Caco-2 (cell line): Measurements from ENCODE around the gene TFEB. TPM values are rescaled to one million over a fixed set of nuclear protein-coding genes. Genes with fewer than 3 reads are reported as not detected.

Source experiments
- BruUV-seq: library from RNA; stranded (reverse); fragments of 400-500 nt; replicated peaks from 2 replicates; lab custom pipeline; 2021; lab: Mats Ljungman, UMichigan
- CTCF ChIA-PET: fragments of 300-600 bp; sonication (Branson Sonifier 250); formaldehyde crosslinking; loops from one replicate; lab custom pipeline; 2022; ENCODE audit warnings: antibody characterized with exemption; lab: Charles Lee
- POLR2A ChIA-PET: fragments of 300-600 bp; sonication (Branson Sonifier 250); formaldehyde crosslinking; loops from one replicate; lab custom pipeline; 2022; ENCODE audit warnings: antibody characterized with exemption; lab: Charles Lee
- DNase-seq, 2 experiments: peaks; one replicate each; pipeline versions ENCODE4 v3.0.0 to v3.0.0-alpha.2; 2020 to 2022
- H3K27me3 ChIP-seq: replicated peaks from 2 replicates; pipeline ENCODE4 v1.6.0; 2011; ENCODE audit warnings: low read length; ENCODE audit not compliant: control insufficient read depth, insufficient read depth
- H3K36me3 ChIP-seq: 2 replicates; pipeline ENCODE4 v1.5.1; 2011; ENCODE audit warnings: low read length; ENCODE audit not compliant: control insufficient read depth, insufficient read depth
- H3K4me1 ChIP-seq: fragments of 250-450 bp; sonication (Bioruptor Pico); 2 replicates; pipeline ENCODE4 v1.5.1; 2020; ENCODE audit warnings: mild to moderate bottlenecking
- H3K4me3 ChIP-seq: 2 replicates; pipeline ENCODE4 v1.5.1; 2011; ENCODE audit warnings: low read depth, mild to moderate bottlenecking, control low read depth, low read length
- H3K9me3 ChIP-seq: fragments of 250-450 bp; sonication (Bioruptor Pico); 2 replicates; pipeline ENCODE4 v1.5.1; 2020; ENCODE audit warnings: mild to moderate bottlenecking, moderate library complexity
- H3K27ac Mint-ChIP-seq: one replicate; pipeline ENCODE4 v1.8.0; 2022; ENCODE audit warnings: mixed read lengths; ENCODE audit not compliant: unreplicated experiment
- H3K27me3 Mint-ChIP-seq: one replicate; pipeline ENCODE4 v1.8.0; 2022; ENCODE audit warnings: mixed read lengths; ENCODE audit not compliant: insufficient read depth, unreplicated experiment
- H3K36me3 Mint-ChIP-seq: one replicate; pipeline ENCODE4 v1.8.0; 2022; ENCODE audit warnings: mild to moderate bottlenecking, mixed read lengths; ENCODE audit not compliant: insufficient read depth, unreplicated experiment
- H3K4me1 Mint-ChIP-seq: one replicate; pipeline ENCODE4 v1.8.0; 2022; ENCODE audit warnings: low read depth, mixed read lengths; ENCODE audit not compliant: unreplicated experiment
- H3K4me3 Mint-ChIP-seq: one replicate; pipeline ENCODE4 v1.8.0; 2022; ENCODE audit warnings: mild to moderate bottlenecking, moderate library complexity, mixed read lengths; ENCODE audit not compliant: unreplicated experiment
- H3K9me3 Mint-ChIP-seq: one replicate; pipeline ENCODE4 v1.8.0; 2022; ENCODE audit warnings: mixed read lengths; ENCODE audit not compliant: unreplicated experiment
- CTCF ChIP-seq, 2 experiments: fragments of 200-600 bp in 1 of 2; IDR thresholded peaks; 1 replicate in 1 of 2; 2 replicates in 1 of 2; pipeline versions ENCODE4 v1.5.1 to v1.8.0; 2011 to 2022; ENCODE audit warnings: antibody characterized with exemption in 1 of 2, control low read depth in 1 of 2, inconsistent platforms in 1 of 2, low read depth in 1 of 2, low read length in 1 of 2, mild to moderate bottlenecking in 1 of 2, moderate library complexity in 1 of 2; ENCODE audit not compliant: insufficient read depth in 1 of 2, severe bottlenecking in 1 of 2, unreplicated experiment in 1 of 2
- intact Hi-C: fragments of 100-400 bp; cut with micrococcal nuclease; formaldehyde crosslinking; loops from one replicate; pipeline ENCODE4 v1.10.0; 2022; ENCODE audit not compliant: unreplicated experiment
- total RNA-seq: library from RNA; stranded (reverse); gene quantifications from 2 replicates; pipeline ENCODE4 v1.2.3, GENCODE V29; 2022

Gene TFEB
- total RNA-seq, 1 experiment from 2014 or later = 3.8 TPM

GRCh38 chr6:41689171-41690008 is 46.0 kb downstream of the TFEB start:
- ChIA-PET CTCF (interaction anchor here (1.0 to 1.3 kb wide), 2 partner anchors 319 to 322 kb away, joined by 3 read pairs; no protein-coding TSS in a partner anchor), POLR2A (interaction anchor here (0.6 kb wide), 1 partner anchor 45 kb away, joined by 5 read pairs; no protein-coding TSS in a partner anchor)
- H3K4me3 Mint-ChIP-seq = no peak overlapping the region
- H3K36me3 Mint-ChIP-seq = no peaks in the 10 kb centered on the region
- Histone ChIP-seq H3K4me1 (peaks cover 21% of the 10 kb centered on the region), H3K27me3 (no peaks in the 10 kb centered on the region), H3K36me3 (no peaks in the 10 kb centered on the region), H3K9me3 (no peaks in the 10 kb centered on the region), H3K4me3 (no peak overlapping the region)
- no TSS peak for BruUV-seq
- intact Hi-C loops = no loop called here
- DNase-seq = peak in 1 of 2 experiments; percentile 18
- no peak overlapping the region for H3K27ac Mint-ChIP-seq
- TF ChIP-seq CTCF (IDR thresholded peaks at IDR 0.05; ENCODE audit: insufficient read depth in 1 of 2, low read depth in 1 of 2, low read length in 1 of 2, severe bottlenecking in 1 of 2, unreplicated experiment in 1 of 2) = no peak
- peaks cover 15% of the 10 kb centered on the region for H3K4me1 Mint-ChIP-seq
- no peaks in the 10 kb centered on the region for H3K27me3 Mint-ChIP-seq
- H3K9me3 Mint-ChIP-seq = no peaks in the 10 kb centered on the region

DNA sequence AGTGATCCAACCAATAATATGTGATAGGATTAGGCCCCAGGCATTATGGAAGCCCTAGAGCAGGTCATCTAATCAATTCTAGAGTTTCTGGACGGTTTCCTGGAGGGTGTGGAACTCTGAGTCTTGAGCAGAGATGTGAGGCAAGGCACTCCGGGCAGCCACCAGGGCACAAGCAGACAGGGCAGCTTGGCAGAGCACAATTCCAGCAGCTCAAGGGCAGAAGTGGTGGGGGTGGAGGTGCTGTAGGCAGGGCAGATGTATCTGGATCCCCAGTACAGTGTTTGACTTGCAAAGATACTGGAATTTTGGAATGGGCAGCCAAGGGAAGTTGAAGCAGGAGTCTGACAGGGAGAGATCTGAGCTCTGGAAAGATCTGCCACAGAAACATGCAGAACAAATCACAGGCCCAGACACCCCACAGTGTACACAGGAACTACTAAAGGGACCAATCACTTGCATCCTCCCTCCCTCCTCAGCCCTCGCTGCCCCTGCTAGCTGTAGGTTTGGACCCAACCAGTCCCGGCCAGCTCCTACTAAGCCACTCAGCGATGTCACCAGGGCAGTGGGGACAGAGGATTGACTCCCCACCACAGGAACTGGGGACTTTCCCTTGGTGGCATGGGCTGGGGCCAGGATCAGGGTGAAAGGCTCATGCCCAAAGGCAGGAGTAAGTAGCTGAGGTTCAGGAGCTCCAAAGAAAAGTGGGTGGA is 47.0 kb downstream of the TFEB start:
- Mint-ChIP-seq H3K4me1 (peaks cover 15% of the 10 kb centered on the region), H3K36me3 (no peaks in the 10 kb centered on the region), H3K27me3 (no peaks in the 10 kb centered on the region), H3K27ac (no peak overlapping the region), H3K9me3 (no peaks in the 10 kb centered on the region), H3K4me3 (no peak overlapping the region)
- H3K36me3 ChIP-seq = no peaks in the 10 kb centered on the region
- ChIA-PET POLR2A (no interaction called here), CTCF (interaction anchor here (0.6 to 1.9 kb wide), 2 partner anchors 98 to 99 kb away, joined by 3 to 9 read pairs; partner anchors contain the start of gene TOMM6)
- DNase-seq = peak in 1 of 2 experiments; percentile 9
- peaks cover 21% of the 10 kb centered on the region for H3K4me1 ChIP-seq
- H3K9me3 ChIP-seq = no peaks in the 10 kb centered on the region
- intact Hi-C loops = no loop called here
- H3K4me3 ChIP-seq = no peak overlapping the region
- no peak for TF ChIP-seq CTCF (IDR thresholded peaks at IDR 0.05; ENCODE audit: insufficient read depth in 1 of 2, low read depth in 1 of 2, low read length in 1 of 2, severe bottlenecking in 1 of 2, unreplicated experiment in 1 of 2)
- BruUV-seq = no TSS peak
- no peaks in the 10 kb centered on the region for H3K27me3 ChIP-seq

DNA sequence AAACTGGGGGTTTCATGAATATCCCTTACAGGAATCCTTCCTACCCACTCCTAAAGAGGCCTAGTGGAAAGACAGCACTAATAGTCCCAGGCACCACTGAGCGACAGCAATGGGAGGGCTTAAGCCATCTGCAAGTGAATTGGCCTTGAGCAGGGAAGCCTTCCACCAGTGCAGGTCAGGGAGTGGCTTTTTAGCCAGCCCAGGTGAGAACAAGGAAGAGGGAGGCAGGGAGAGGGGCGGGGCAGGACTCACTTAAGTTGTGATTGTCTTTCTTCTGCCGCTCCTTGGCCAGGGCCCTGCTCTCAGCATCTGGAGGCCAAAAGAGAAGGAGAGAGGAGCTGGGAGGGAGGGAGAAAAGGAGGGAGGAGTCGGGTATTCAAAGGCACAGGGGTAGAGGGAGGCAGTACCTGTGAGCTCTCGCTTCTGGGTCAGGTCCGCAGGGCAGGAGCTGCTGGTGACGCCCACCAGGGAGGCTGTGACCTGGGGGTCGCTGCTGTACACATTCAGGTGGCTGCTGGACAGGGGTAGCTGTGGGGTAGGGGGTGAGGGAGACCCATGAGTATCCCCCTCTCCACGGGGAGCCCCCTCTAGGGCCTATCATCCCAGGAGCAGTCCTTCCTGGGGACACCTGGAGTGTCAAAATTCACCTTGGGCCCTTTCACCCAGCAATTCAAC is 47.8 kb downstream of the TFEB start:
- no peaks in the 10 kb centered on the region for H3K27me3 ChIP-seq
- Mint-ChIP-seq H3K4me3 (no peak overlapping the region), H3K36me3 (no peaks in the 10 kb centered on the region), H3K9me3 (no peaks in the 10 kb centered on the region), H3K4me1 (peaks cover 15% of the 10 kb centered on the region), H3K27ac (no peak overlapping the region), H3K27me3 (no peaks in the 10 kb centered on the region)
- H3K4me1 ChIP-seq = peaks cover 24% of the 10 kb centered on the region
- intact Hi-C loops = no loop called here
- TF ChIP-seq CTCF (IDR thresholded peaks at IDR 0.05; ENCODE audit: insufficient read depth in 1 of 2, low read depth in 1 of 2, low read length in 1 of 2, severe bottlenecking in 1 of 2, unreplicated experiment in 1 of 2) = no peak
- ChIA-PET CTCF (interaction anchor here (1.9 kb wide), 1 partner anchor 100 kb away, joined by 9 read pairs; the partner anchor contains the start of gene TOMM6), POLR2A (no interaction called here)
- BruUV-seq = no TSS peak
- no peaks in the 10 kb centered on the region for H3K36me3 ChIP-seq
- DNase-seq = peak in 1 of 2 experiments; percentile 35
- H3K4me3 ChIP-seq = no peak overlapping the region
- no peaks in the 10 kb centered on the region for H3K9me3 ChIP-seq
